ENCODE data around the gene KRT8.

Gene KRT8

DNA sequence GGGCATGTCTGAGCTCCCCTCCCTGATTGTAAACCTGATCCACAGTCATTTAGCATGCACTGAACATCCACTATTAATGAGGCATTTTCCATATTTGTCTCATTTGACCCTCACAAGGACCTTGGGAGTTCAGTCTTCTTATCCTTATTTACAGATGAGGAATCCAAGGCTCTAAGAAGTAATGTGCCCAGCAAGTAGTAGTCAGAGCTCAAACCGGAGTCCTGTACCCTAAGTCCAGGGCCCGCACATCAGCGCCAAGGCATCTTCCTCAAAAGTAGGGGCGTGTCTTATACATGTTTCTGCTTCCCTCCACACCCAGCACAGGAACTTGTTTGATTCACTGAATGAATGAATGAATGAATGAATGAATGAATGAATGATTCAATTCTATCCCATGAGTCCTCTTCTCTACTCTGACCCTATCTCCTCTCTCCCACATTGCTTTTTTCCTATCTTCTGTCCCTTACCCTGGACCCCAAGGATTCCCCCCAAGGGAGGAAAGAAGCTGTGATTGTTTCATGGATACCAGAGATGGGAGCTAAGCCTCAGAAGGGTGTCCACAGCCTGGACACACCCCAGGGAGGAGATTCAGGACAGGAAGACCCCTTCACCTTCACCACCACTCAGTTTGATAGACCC, 21.8 kb upstream of the KRT8 start:
- DNase-seq (ENCODE audit: low read depth, low spot score), result no peak

DNA sequence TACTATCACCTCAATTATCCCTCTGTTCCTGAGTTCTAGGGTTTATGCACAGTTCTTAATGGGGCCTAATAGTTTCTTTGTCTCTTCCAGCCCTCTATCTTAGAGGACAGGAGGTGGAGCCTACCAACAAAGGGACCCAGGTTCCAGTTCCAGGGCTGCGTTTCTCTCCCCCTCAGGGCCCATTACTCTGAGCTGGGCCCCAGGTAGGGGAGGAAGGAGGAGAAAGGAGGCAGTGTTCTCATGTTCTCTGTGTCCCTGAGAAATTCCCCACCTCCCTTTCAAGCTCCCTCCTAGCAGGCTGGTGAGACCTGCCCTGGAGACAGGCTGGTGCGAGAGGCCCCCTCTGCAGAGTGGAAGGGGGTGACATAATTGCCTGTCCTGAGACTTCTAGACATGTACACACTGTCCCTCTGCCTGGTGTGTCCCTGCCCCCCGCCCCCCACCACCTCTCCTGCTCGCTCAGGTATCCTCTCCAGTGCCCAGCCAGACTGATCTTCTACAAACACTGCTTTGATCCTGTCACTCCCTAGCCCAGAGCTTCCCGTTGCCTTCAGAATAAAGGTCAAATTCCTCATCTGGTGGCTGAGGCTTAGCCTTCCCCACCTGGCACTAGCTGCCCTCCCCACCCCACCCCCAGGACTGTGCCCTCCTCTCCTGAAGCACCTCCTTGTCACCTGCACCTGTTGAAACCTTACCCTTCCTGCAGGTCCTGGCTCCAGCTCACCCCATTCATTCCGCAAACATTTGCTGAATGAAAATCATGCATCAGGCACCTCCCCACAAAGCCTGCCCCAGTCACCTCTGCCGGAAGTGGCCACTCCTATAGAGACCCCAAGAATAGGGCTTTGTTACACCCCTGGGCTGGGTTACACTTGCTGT, 21.1 kb upstream of the KRT8 start:
- H3K27ac ChIP-seq, result peak overlapping the region; percentile 57
- no peak for DNase-seq (ENCODE audit: low read depth, low spot score)

More for the DNA sequence above, 21.8 kb upstream of the KRT8 start:
- H3K27ac ChIP-seq, result peak overlapping the region; percentile 57

DNA sequence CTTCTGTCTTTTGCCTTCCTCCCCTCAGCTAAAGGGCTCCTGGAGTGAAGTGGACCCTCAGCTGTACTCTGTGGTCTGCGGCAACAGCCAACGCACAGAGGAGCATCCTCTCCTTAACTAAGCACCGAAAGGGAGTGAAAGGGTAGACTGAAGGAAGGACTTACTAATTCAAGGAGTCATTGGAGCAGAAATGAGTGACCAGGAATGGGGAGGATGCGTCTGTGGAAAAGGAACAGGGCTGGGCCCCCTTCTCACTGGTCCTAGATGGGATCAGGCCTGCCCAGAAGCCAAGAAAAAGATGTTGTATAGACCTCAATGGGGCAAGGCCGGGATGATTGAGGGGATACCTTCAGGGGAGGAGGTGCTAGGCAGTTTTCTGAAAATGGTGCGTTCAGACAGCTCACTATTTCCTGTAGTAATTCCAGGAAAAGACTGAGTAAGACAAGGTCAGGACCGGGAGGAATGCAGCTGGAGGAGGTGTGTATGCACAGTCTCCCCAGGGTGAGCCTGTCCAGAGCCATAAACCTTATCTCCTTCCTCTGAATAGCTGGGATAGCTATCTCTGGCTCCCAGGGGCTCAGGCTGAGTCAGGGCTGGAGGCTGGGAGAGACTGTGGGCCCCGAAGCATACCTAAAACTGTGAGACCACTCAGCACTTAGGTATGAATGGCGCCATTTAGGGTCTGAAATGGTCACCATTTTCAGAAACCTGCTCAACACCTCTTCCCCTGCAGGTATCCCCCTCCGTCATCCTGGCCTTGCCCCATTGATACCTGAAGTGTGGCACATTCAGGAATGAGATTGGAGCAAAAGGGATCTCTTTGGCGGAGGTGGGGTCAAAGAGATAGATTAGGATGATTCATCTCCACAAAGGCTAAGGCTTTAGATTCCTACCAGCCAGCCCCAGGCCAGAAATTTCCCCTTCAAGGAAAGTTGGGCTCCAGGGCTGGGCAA, 20.2 kb upstream of the KRT8 start:
- DNase-seq (ENCODE audit: low read depth, low spot score), result no peak
- peak overlapping the region; percentile 57 for H3K27ac ChIP-seq

DNA sequence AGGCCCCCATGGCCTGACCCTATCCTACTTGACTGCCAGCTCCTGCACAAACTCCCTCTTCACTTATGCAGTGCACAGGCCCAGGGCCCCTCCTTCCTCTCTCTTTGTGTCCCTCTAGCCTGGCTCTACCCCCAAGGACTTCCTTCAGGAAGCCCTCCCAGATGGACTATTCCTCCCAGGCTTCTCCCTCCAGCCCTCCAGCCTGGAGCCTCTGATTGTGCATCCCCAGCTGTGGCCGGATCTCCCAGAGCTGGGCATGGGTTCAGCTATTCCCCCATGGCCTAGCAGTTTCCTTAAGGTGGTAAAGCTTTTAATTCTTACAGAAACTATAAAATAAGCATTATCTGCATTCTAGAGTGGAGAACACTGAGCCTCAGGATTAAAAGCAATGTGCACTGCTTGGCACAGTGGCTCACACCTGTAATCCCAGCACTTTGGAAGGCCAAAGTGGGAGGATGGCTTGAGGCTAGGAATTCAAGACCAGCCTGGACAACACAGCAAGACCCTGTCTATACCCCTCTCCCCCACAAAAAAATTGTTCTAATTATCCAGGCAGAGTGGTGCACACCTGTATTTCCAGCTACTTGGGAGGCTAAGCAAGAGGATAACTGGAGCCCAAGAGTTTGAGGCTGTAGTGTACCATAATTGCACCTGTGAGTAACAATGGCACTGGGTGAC, 16.8 kb upstream of the KRT8 start:
- DNase-seq (ENCODE audit: low read depth, low spot score), result no peak
- no peak overlapping the region for H3K27ac ChIP-seq

DNA sequence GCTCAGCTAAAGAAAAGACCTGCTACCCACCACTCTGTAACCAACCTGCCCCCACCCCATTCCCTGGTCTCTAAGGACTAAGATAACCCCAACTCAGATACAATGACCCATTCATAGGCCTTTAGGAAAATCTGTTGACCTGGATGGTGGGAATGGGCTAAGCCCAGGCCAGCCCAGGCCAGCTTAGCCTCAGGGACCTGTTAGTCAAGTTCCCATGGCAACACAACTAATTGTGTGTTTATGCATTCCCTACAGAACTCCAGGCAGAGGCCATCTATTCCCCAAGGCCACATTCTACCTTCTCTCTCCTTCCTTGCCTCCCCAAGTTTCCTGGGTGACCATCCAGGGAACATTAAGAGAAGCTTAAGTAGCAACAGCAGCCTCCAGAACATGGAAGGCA, 16.1 kb upstream of the KRT8 start:
- no peak for DNase-seq (ENCODE audit: low read depth, low spot score)
- no peak overlapping the region for H3K27ac ChIP-seq

DNA sequence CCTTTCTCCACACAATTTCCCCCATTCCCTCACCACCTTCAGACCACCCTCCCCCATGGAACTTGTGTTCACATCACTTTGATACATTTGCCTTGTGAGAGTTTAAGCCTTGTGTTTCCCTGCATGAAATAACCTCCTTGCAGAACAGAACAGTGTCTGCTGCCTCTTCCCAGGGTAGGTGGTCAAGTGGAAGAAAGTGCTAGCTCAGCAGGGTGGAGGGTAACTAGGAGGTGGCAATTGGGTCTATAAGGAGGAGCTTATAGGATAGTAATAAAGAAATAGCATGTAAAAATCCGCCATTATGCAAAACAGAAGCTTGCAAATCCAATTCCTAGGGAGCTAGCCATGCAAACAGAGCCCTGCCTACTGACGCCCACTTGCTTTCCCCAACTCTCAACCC, 13.9 kb upstream of the KRT8 start:
- DNase-seq (ENCODE audit: low read depth, low spot score), result no peak

DNA sequence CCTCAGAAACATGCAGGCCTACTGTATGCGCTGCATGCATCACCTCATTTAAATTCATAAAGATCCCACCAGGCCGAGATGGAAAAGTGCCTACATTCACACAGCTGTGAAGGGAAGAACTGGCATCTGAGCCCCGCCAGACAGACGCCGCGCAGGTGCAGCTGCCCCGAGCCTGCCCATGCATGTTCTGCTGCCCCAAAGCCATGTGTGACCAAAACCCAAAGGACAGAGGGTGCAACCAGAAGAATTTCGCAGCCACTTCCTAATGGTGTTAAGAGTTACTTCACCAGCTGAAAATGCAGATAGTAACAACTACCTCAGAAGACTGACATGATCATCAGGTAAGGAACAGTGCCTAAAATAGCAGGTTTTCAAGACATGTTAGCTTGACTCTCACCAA, 13.5 kb upstream of the KRT8 start:
- no peak for DNase-seq (ENCODE audit: low read depth, low spot score)
- no peak overlapping the region for H3K27ac ChIP-seq

More for the DNA sequence above, 13.9 kb upstream of the KRT8 start:
- H3K27ac ChIP-seq, result no peak overlapping the region

DNA sequence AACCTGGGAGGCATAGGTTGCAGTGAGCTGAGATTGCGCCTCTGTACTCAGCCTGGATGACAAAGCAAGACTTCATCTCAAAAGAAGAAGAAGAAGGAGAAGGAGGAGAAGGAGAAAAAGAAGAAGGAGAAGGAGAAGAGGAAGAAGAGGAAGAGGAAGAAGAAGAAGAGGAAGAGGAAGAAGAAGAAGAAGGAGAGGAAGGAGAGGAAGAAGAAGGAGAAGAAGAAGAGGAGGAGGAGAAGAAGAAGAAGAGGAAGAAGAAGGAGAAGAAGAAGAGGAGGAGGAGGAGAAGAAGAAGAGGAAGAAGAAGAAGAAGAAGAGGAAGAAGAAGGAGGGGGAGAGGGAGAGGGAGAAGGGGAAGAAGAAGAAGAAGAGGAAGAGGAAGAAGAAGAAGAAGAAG, 12.9 kb upstream of the KRT8 start:
- H3K27ac ChIP-seq, result no peak overlapping the region
- DNase-seq (ENCODE audit: low read depth, low spot score), result no peak

DNA sequence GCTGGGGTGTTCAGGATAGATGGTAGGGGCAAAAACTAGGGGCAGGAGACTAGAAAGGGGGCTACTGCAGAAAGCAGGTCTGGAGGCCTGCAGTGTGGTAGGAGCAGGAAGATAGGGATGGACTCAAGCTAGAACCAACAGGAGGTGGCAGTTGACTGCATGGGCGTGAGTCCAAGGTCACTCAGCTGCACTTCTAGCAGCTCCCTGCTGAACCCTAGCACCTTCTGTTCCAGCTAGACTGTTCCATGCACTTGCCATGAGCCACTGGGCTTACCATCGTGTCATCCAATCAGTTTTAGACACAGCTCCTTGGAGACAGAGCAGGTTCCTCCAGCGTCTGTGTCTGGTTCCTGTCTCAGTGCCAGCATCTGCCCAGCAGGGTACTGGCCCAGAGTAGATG, 11.3 kb upstream of the KRT8 start:
- DNase-seq (ENCODE audit: low read depth, low spot score), result no peak
- no peak overlapping the region for H3K27ac ChIP-seq

DNA sequence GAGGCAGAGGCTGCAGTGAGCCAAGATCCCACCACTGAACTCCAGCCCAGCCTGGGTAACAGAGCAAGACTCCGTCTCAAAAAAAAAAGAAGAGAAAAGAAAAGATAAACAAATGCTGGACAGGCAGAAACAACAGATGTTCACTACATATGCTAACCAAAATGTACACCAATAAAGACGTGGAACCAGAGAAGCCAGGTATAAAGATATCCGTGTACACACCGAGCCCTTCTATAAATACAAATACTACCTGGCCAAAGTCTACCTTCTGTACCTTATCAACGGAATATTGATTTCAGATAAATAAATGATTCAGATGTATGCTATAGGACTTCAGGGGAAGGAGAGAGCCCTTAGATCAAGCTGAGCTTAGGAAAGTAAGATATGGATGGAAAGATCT, 10.8 kb upstream of the KRT8 start:
- no peak overlapping the region for H3K27ac ChIP-seq
- no peak for DNase-seq (ENCODE audit: low read depth, low spot score)

DNA sequence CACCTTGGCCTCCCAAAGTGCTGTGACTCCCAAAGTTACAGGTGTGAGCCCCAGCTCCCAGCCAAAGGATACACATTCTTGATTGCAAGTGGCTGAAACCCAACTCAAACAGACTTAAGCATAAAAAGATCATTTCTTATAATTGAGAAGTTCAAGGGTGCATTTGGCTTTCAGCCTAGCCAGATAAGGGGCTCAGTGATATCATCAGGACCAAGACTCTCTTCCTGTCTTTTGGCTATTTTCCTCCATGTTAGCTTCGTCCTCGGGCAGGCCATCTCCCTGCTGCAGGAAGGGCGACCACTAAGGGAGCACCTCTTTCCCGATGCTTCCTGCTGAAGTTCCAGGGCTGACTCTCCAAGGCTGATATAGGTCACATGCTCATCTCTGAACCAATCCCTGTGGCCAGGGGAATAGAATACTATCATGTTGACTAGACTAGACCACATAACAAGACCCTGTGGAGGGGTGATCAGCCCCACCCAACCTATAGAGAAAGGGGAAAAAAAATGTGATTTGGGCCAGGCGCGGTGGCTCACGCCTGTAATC, 9.8 kb upstream of the KRT8 start:
- DNase-seq (ENCODE audit: low read depth, low spot score), result no peak
- H3K27ac ChIP-seq, result no peak overlapping the region

DNA sequence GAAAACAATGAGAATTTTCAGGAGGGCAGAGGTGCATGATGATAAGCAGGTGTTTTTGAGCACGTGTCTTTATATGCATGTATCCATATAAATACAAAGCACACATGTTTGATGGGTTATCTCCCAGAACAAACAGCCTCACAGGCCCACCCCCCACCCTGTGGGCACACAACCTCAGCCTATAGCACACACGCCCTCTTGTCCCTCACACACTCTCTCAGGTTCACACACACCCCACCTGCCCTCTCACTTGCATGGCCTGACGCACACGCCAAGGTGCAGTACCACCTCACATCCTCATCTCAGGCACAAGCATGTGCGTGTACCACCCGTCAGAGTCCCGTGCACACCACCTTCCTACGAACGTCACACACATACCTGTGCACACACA, 8.6 kb upstream of the KRT8 start:
- no peak for DNase-seq (ENCODE audit: low read depth, low spot score)
- no peak overlapping the region for H3K27ac ChIP-seq

DNA sequence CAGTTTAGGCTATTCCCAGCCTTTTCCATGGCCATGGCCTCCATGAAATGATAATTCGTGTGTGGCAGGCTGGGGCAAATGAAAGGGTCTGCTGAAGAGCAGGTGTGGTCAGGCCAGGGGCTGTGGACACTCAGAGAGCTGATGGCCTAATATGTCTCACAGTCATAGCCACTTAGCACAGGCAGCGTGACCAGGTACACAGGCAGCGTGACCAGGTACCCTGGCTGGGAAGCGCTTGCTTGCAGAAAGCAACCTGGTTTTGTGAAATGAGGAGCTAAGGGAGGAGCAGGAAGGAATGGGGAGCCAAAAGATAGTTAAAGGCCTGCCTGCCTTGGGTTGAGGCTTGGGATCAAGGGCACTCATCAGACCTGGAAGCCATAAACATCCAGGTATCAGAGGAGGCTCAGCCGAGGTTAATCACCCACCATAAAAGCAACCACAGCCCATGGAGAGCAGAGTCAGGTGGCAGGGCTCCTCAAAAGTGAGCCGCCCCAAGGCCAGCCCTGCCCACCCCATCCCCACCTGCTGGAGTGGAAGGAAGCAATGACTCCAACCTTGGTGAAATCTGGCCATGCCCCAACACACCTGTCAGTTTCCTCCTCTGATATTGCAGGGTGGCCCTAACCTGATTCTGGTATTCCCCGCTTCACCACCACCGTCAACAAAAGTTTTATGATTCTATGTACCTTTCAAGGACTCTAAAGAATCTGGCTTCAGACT, 8.0 kb upstream of the KRT8 start:
- H3K27ac ChIP-seq, result no peak overlapping the region
- no peak for DNase-seq (ENCODE audit: low read depth, low spot score)

DNA sequence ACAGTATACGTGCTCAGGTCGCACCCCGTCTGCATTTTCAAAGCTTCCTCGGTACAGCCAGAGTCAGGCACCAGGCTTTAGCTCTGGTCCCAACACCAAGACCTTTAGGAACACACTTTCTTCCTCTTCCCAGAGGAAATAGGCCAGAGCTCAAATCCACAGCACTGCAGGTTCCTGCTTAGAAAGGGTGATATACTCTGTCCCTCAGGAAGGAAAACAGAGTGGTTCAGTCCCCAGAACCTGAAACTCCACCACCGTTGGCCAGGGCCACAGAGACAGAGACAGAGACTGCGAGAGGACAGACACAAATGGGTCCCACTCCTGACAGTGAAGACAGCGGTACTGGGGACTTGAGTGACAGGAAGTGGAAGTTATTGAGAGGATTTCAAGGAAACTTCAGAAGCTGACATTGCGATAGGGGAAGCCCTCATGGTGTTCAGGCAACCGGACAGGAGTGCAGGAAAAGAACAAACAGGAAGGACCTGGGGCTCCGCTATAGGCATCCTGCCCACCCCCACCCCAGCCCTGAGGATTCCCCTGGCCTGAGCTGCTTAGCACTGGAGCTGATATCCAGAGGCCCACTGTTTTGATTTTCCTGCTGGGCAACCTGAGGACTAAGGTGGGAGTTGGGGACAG, 5.5 kb upstream of the KRT8 start:
- H3K27ac ChIP-seq, result no peak overlapping the region

DNA sequence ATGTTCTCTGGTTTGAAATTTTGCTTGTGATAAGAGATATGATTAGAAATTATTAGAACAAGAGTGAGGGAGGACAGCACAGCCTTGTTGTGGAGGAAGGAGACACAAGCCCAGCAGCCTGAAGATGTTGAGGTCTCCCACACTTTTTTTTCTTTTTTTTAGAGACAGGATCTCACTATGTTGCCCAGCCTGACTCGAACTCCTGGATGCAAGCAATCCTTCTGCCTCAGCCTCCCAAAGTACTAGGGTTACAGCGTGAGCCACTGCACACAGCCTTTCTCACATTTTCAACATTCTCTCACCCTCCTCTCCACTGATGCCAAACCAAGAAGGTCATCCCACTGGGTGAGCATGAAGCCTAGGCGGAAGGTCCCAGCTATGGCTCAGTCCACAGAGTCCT, 4.9 kb upstream of the KRT8 start:
- no peak overlapping the region for H3K27ac ChIP-seq
- DNase-seq (ENCODE audit: low read depth, low spot score), result no peak

More for the DNA sequence above, 5.5 kb upstream of the KRT8 start:
- no peak for DNase-seq (ENCODE audit: low read depth, low spot score)

DNA sequence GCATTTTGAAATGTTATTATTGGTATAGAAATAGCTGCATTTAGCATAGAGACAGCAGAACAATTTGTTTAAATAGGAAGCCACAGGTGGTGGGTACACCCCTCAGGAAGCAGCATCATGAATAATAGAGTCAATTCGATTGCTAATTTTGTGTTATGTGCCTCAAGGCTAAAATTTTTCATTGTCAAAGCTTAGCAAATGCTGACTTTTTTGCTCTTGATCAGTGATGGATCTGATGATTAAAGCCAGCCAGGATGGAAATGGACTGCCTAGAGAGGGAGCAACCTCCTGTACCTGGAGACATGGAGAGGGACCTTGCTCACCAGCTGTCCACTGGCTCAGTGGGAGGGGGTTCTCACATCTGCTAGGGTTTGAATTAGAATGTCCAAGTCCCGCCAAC, 4.5 kb upstream of the KRT8 start:
- DNase-seq (ENCODE audit: low read depth, low spot score), result no peak

DNA sequence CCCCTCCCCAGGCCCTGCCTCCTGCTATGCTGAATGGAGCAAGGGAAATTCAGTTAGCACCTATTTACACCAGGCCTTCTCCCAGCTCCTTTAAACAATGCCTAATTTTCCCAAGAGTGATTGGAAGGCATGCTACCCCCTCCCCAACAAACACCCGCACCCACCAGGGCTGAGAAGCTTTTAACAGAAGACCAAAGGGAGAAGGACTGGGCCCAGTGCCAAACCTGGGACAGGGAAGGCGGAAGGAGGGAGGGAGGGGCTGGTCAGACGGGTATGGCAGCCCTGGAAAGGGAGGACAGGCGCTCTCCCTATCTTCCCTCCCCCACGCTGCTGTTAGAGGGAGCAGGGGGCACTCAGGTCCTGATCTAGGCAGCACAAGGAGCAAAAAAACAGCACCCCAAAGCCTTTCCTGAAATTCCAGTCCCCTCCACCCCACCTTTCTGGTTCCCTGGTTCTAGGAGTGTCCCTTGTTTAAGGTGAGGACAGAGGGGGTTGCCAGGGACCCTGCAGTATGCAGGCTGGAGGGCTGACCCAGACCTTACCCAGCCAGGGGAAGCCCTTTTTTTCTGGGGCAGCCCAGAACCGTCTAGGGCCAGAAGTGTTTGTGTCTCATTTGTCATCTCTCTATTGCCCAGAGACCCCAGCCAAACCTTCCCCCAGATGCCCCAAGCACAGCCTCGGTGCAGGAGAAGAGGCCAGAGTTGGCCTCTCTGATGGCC, 2.4 kb upstream of the KRT8 start:
- no peak for DNase-seq (ENCODE audit: low read depth, low spot score)
- H3K27ac ChIP-seq, result peak overlapping the region; percentile 91

More for the DNA sequence above, 4.5 kb upstream of the KRT8 start:
- no peak overlapping the region for H3K27ac ChIP-seq

DNA sequence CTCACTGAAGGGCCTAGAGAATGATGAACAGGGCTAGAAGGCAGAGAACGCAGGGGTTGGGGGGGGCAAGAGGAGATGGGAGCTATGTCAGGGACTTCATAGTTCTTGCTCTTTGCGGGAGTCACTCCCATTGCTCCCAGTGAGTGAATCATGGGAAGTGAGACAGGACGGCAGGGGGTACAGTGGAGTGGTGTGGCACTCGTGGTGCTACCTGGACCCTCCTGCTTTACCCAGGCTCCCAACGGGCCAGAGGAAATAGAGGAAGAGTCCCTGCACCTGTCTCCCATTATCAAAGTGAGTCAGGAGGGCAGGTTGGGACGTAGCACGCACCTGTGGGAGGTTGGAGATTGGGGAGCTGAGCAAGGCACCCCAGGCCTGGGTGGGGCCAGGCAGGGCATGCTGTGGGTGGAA, 1.3 kb upstream of the KRT8 start:
- peak; percentile 46 for DNase-seq (ENCODE audit: low read depth, low spot score)
- H3K27ac ChIP-seq, result no peak overlapping the region

Measured in epithelial cell of prostate (primary cell).